ENCODE results near the gene CRACR2A. TPM values are rescaled to one million over a fixed set of nuclear protein-coding genes. Genes with fewer than 3 reads are reported as not detected.

The CRACR2A gene
- total and polyA plus RNA-seq, 9 of the 15 experiments (the other 6 are each of a cell fraction or from before 2014, with no cell fraction given) = 2.1 to 15.1 (median 10.4) TPM

DNA sequence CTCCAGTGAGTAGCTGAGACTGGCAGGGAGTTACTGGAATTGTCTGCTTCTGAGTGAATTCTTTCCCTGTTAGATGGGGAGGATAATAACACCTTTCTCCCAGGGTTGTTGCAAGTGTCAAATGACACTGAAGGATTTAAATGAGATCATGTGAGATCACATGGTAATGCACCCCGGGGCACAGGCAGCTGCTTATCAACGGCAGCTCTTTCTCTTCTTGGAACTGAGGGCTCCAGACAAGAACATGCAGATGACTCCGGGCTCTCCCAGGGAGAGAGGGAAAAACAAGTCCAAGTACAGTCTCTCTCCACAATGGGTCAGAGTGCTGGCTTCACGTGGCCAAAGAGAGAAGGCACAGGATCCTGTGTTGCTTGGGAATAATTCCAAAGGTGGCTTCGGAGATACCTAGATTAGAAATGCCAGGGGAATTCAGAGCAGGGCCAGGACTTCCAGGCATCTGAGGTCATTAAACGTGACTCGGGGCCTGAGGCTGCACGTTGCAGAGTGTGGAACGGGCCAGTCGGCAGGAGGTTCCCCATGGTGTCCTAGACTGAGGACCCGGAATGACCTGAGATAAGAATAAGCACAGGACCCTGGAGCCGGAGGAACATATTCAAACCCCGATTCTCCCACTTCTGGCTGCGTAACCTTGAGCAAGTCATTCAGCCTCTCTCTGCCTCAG lies 152.7 kb downstream of the CRACR2A start:
- Histone ChIP-seq H3K27ac (ENCODE audit: extremely low read depth, low read depth, low read length) (no peak overlapping the region), H3K9me3 (replicated peaks; ENCODE audit: control insufficient read depth, insufficient read depth, low read depth, low read length) (no peaks in the 10 kb centered on the region), H3K27me3 (ENCODE audit: control insufficient read depth in 2 of 2, insufficient read depth in 2 of 2, low read length in 2 of 2) (peaks cover 0 to 8% of the 10 kb centered on the region in 2 experiments; a peak in 2 of 5 replicates), H3K4me1 (replicated peaks in 1 of 2; ENCODE audit: control insufficient read depth in 2 of 2, insufficient read depth in 2 of 2, low read length in 2 of 2) (peaks cover 12 to 14% of the 10 kb centered on the region in 2 experiments; a peak in 4 of 5 replicates), H2AFZ (ENCODE audit: low read depth, low read length) (peak overlapping the region; percentile 47; the same call in 1 of the 2 replicates), H3K36me3 (ENCODE audit: control insufficient read depth, insufficient read depth, low read length) (no peaks in the 10 kb centered on the region), H3K79me2 (ENCODE audit: control insufficient read depth, insufficient read depth, low read length) (no peaks in the 10 kb centered on the region), H3K4me2 (ENCODE audit: insufficient read depth, low read length) (peak overlapping the region; percentile 43; the same call in 1 of the 2 replicates), H3K4me3 (no peak overlapping the region), H3K9me1 (ENCODE audit: control insufficient read depth, insufficient read depth, low read length) (no peaks in the 10 kb centered on the region), H4K20me1 (replicated peaks; ENCODE audit: control insufficient read depth, insufficient read depth, low read length) (no peaks in the 10 kb centered on the region), H3K9ac (ENCODE audit: insufficient read depth in 1 of 2, low read depth in 2 of 2, low read length in 2 of 2) (no peak overlapping the region; a peak in 2 of 4 replicates)
- BruUV-seq (replicated peaks) = no TSS peak
- FAIRE-seq = peak; percentile 29
- peak; percentile 85 for ATAC-seq
- ChIA-PET CTCF (ENCODE audit: low intra/inter-chr PET ratio) (no interaction called here), POLR2A (no interaction called here)
- in situ Hi-C loops (cut with MboI) (no loop called here), intact Hi-C loops (cut with micrococcal nuclease) (no loop called here)
- 1% methylated on average over 12 of the region's 14 CpGs for WGBS (ENCODE audit: insufficient coverage, low coverage, missing lambda C conversion rate)
- DNase-seq (ENCODE audit: extremely low read depth in 1 of 4, low spot score in 3 of 4) = peak; percentile 39 to 70 (median 54)
- TF ChIP-seq CBFA2T3 (IDR thresholded peaks at IDR 0.05) (peak; percentile 75), ZNF384 (IDR thresholded peaks at IDR 0.05; ENCODE audit: low read depth, low read length) (no peak), TAL1 (IDR thresholded peaks at IDR 0.05) (peak; percentile 58; the same call in 1 of the 2 replicates), SUPT5H (IDR thresholded peaks at IDR 0.05) (no peak), DPF2 (IDR thresholded peaks at IDR 0.05) (0 out of 2 replicates have a peak, but pooled peaks have one; percentile 29), L3MBTL2 (IDR thresholded peaks at IDR 0.05) (peak; percentile 89), BHLHE40 (IDR thresholded peaks at IDR 0.05; ENCODE audit: low read length) (peak; percentile 44; the same call in 1 of the 2 replicates), TOE1 (IDR thresholded peaks at IDR 0.05; ENCODE audit: borderline replicate concordance) (0 out of 2 replicates have a peak, but pooled peaks have one; percentile 32), TOE1 (CRISPR knock-in tag; IDR thresholded peaks at IDR 0.05; ENCODE audit: borderline replicate concordance, low read depth) (no peak), RAD51 (IDR thresholded peaks at IDR 0.05; ENCODE audit: borderline replicate concordance, low read depth) (peak; percentile 49), ATF1 (CRISPR knock-in tag; IDR thresholded peaks at IDR 0.05) (no peak), ATF1 (tag; IDR thresholded peaks at IDR 0.05) (peak; percentile 58), SMARCA4 (IDR thresholded peaks at IDR 0.05) (peak; percentile 23; the same call in 1 of the 2 replicates), MEIS2 (IDR thresholded peaks at IDR 0.05; ENCODE audit: partially characterized antibody) (peak; percentile 41)
- TF ChIP-seq, protein P1, sequence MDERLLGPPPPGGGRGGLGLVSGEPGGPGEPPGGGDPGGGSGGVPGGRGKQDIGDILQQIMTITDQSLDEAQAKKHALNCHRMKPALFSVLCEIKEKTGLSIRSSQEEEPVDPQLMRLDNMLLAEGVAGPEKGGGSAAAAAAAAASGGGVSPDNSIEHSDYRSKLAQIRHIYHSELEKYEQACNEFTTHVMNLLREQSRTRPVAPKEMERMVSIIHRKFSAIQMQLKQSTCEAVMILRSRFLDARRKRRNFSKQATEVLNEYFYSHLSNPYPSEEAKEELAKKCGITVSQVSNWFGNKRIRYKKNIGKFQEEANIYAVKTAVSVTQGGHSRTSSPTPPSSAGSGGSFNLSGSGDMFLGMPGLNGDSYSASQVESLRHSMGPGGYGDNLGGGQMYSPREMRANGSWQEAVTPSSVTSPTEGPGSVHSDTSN (CRISPR knock-in tag; IDR thresholded peaks at IDR 0.05; ENCODE audit: low read depth) = no peak
- TF ChIP-seq, protein P1 (tag; conservative IDR thresholded peaks at IDR 0.05; ENCODE audit: low read depth) = 0 out of 2 replicates have a peak, but pooled peaks have one; percentile 12
- TF ChIP-seq, protein P2, sequence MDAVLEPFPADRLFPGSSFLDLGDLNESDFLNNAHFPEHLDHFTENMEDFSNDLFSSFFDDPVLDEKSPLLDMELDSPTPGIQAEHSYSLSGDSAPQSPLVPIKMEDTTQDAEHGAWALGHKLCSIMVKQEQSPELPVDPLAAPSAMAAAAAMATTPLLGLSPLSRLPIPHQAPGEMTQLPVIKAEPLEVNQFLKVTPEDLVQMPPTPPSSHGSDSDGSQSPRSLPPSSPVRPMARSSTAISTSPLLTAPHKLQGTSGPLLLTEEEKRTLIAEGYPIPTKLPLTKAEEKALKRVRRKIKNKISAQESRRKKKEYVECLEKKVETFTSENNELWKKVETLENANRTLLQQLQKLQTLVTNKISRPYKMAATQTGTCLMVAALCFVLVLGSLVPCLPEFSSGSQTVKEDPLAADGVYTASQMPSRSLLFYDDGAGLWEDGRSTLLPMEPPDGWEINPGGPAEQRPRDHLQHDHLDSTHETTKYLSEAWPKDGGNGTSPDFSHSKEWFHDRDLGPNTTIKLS (IDR thresholded peaks at IDR 0.05; ENCODE audit: borderline replicate concordance, low read depth) = peak; percentile 14; the same call in 1 of the 2 replicates
- TF ChIP-seq, protein P3, sequence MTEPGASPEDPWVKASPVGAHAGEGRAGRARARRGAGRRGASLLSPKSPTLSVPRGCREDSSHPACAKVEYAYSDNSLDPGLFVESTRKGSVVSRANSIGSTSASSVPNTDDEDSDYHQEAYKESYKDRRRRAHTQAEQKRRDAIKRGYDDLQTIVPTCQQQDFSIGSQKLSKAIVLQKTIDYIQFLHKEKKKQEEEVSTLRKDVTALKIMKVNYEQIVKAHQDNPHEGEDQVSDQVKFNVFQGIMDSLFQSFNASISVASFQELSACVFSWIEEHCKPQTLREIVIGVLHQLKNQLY (CRISPR knock-in tag; conservative IDR thresholded peaks at IDR 0.05) = no peak
- TF ChIP-seq, protein P4, sequence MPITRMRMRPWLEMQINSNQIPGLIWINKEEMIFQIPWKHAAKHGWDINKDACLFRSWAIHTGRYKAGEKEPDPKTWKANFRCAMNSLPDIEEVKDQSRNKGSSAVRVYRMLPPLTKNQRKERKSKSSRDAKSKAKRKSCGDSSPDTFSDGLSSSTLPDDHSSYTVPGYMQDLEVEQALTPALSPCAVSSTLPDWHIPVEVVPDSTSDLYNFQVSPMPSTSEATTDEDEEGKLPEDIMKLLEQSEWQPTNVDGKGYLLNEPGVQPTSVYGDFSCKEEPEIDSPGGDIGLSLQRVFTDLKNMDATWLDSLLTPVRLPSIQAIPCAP (CRISPR knock-in tag; IDR thresholded peaks at IDR 0.05; ENCODE audit: borderline replicate concordance) = no peak

Data from K562 (cell line).